ENCODE measurements around the gene ACBD7. TPM values are rescaled to one million over a fixed set of nuclear protein-coding genes. Genes with fewer than 3 reads are reported as not detected.

ACBD7 gene
- total and polyA plus RNA-seq, 9 of the 15 experiments (the other 6 are each of a cell fraction or from before 2014, with no cell fraction given), result 0.21 to 3.2 (median 0.84) TPM

DNA sequence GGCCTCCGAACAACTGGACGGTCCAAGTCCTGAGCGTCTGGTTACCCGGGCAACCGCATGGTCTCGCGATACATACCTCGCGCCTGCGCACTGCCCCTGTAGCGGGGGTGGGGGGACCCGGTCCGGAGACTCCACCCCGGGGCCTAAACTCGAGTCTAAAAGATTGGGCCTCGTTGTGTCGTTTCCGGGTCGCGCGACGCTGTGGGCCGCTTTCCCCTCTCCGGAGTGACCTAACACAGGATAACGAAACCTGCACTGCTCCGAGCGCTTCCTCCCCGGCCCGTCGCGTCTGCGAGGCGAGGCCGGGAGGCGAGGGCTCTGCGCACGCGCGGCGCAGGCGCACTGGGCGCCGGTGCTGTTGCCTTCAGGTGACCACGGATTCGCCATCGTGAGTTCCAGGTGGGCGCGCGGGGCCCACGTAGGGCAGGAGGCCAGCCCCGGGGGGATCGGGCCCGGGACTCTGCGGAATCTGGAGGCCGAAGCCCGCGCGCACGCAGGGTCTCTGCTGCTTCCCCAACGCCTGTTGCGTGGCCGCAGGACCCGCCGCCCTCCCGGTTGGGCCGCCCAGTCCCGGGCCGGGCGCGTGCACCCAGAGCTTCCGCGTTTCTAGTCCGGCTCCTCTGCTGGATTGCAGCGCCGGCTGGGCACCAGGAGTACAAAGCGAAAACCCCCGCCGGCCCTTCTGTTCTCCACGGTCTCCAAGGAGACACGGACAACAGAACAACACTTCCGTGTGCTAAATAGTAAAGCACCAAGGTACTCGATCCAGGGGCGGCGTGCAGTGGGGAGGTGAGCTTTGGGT is 8.6 kb upstream of the ACBD7 start, which contains the start of gene RPP38 (continued):
- TF ChIP-seq, protein P1, sequence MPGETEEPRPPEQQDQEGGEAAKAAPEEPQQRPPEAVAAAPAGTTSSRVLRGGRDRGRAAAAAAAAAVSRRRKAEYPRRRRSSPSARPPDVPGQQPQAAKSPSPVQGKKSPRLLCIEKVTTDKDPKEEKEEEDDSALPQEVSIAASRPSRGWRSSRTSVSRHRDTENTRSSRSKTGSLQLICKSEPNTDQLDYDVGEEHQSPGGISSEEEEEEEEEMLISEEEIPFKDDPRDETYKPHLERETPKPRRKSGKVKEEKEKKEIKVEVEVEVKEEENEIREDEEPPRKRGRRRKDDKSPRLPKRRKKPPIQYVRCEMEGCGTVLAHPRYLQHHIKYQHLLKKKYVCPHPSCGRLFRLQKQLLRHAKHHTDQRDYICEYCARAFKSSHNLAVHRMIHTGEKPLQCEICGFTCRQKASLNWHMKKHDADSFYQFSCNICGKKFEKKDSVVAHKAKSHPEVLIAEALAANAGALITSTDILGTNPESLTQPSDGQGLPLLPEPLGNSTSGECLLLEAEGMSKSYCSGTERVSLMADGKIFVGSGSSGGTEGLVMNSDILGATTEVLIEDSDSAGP (CRISPR knock-in tag; IDR thresholded peaks at IDR 0.05), result no peak
- TF ChIP-seq SRSF9 (IDR thresholded peaks at IDR 0.05; ENCODE audit: borderline replicate concordance, low read depth, low read length), result no peak
- TF ChIP-seq FOXM1 (IDR thresholded peaks at IDR 0.05; ENCODE audit: low read depth), result no peak
- no peak for TF ChIP-seq FOXM1 (CRISPR knock-in tag; IDR thresholded peaks at IDR 0.05; ENCODE audit: low read depth)
- TF ChIP-seq ZNF143 (CRISPR knock-in tag; IDR thresholded peaks at IDR 0.05), result no peak
- TF ChIP-seq, protein P2, sequence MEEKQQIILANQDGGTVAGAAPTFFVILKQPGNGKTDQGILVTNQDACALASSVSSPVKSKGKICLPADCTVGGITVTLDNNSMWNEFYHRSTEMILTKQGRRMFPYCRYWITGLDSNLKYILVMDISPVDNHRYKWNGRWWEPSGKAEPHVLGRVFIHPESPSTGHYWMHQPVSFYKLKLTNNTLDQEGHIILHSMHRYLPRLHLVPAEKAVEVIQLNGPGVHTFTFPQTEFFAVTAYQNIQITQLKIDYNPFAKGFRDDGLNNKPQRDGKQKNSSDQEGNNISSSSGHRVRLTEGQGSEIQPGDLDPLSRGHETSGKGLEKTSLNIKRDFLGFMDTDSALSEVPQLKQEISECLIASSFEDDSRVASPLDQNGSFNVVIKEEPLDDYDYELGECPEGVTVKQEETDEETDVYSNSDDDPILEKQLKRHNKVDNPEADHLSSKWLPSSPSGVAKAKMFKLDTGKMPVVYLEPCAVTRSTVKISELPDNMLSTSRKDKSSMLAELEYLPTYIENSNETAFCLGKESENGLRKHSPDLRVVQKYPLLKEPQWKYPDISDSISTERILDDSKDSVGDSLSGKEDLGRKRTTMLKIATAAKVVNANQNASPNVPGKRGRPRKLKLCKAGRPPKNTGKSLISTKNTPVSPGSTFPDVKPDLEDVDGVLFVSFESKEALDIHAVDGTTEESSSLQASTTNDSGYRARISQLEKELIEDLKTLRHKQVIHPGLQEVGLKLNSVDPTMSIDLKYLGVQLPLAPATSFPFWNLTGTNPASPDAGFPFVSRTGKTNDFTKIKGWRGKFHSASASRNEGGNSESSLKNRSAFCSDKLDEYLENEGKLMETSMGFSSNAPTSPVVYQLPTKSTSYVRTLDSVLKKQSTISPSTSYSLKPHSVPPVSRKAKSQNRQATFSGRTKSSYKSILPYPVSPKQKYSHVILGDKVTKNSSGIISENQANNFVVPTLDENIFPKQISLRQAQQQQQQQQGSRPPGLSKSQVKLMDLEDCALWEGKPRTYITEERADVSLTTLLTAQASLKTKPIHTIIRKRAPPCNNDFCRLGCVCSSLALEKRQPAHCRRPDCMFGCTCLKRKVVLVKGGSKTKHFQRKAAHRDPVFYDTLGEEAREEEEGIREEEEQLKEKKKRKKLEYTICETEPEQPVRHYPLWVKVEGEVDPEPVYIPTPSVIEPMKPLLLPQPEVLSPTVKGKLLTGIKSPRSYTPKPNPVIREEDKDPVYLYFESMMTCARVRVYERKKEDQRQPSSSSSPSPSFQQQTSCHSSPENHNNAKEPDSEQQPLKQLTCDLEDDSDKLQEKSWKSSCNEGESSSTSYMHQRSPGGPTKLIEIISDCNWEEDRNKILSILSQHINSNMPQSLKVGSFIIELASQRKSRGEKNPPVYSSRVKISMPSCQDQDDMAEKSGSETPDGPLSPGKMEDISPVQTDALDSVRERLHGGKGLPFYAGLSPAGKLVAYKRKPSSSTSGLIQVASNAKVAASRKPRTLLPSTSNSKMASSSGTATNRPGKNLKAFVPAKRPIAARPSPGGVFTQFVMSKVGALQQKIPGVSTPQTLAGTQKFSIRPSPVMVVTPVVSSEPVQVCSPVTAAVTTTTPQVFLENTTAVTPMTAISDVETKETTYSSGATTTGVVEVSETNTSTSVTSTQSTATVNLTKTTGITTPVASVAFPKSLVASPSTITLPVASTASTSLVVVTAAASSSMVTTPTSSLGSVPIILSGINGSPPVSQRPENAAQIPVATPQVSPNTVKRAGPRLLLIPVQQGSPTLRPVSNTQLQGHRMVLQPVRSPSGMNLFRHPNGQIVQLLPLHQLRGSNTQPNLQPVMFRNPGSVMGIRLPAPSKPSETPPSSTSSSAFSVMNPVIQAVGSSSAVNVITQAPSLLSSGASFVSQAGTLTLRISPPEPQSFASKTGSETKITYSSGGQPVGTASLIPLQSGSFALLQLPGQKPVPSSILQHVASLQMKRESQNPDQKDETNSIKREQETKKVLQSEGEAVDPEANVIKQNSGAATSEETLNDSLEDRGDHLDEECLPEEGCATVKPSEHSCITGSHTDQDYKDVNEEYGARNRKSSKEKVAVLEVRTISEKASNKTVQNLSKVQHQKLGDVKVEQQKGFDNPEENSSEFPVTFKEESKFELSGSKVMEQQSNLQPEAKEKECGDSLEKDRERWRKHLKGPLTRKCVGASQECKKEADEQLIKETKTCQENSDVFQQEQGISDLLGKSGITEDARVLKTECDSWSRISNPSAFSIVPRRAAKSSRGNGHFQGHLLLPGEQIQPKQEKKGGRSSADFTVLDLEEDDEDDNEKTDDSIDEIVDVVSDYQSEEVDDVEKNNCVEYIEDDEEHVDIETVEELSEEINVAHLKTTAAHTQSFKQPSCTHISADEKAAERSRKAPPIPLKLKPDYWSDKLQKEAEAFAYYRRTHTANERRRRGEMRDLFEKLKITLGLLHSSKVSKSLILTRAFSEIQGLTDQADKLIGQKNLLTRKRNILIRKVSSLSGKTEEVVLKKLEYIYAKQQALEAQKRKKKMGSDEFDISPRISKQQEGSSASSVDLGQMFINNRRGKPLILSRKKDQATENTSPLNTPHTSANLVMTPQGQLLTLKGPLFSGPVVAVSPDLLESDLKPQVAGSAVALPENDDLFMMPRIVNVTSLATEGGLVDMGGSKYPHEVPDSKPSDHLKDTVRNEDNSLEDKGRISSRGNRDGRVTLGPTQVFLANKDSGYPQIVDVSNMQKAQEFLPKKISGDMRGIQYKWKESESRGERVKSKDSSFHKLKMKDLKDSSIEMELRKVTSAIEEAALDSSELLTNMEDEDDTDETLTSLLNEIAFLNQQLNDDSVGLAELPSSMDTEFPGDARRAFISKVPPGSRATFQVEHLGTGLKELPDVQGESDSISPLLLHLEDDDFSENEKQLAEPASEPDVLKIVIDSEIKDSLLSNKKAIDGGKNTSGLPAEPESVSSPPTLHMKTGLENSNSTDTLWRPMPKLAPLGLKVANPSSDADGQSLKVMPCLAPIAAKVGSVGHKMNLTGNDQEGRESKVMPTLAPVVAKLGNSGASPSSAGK (IDR thresholded peaks at IDR 0.05), result peak; percentile 90
- TF ChIP-seq, protein P3, sequence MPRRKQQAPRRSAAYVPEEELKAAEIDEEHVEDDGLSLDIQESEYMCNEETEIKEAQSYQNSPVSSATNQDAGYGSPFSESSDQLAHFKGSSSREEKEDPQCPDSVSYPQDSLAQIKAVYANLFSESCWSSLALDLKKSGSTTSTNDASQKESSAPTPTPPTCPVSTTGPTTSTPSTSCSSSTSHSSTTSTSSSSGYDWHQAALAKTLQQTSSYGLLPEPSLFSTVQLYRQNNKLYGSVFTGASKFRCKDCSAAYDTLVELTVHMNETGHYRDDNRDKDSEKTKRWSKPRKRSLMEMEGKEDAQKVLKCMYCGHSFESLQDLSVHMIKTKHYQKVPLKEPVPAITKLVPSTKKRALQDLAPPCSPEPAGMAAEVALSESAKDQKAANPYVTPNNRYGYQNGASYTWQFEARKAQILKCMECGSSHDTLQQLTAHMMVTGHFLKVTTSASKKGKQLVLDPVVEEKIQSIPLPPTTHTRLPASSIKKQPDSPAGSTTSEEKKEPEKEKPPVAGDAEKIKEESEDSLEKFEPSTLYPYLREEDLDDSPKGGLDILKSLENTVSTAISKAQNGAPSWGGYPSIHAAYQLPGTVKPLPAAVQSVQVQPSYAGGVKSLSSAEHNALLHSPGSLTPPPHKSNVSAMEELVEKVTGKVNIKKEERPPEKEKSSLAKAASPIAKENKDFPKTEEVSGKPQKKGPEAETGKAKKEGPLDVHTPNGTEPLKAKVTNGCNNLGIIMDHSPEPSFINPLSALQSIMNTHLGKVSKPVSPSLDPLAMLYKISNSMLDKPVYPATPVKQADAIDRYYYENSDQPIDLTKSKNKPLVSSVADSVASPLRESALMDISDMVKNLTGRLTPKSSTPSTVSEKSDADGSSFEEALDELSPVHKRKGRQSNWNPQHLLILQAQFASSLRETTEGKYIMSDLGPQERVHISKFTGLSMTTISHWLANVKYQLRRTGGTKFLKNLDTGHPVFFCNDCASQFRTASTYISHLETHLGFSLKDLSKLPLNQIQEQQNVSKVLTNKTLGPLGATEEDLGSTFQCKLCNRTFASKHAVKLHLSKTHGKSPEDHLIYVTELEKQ (CRISPR knock-in tag; IDR thresholded peaks at IDR 0.05), result no peak
